Uterus (tissue), 2 donors: ENCODE measurements around the gene PRDM2.

Source experiments
- CTCF ChIP-seq, 4 experiments: fragments of 200-600 bp in 2 of 4; fragments of 450-650 bp in 2 of 4; sonication (generic) in 2 of 4; IDR thresholded peaks; one replicate each; pipeline ENCODE4 v1.5.1; 2016 to 2019; ENCODE audit warnings: antibody characterized with exemption in 4 of 4, mild to moderate bottlenecking in 2 of 4, moderate library complexity in 1 of 4
- POLR2A ChIP-seq, 2 donors: fragments of 450-650 bp; IDR thresholded peaks; one replicate each; pipeline ENCODE4 v1.6.1; 2016; ENCODE audit warnings: antibody characterized with exemption in 2 of 2, mild to moderate bottlenecking in 1 of 2, moderate library complexity in 1 of 2

DNA sequence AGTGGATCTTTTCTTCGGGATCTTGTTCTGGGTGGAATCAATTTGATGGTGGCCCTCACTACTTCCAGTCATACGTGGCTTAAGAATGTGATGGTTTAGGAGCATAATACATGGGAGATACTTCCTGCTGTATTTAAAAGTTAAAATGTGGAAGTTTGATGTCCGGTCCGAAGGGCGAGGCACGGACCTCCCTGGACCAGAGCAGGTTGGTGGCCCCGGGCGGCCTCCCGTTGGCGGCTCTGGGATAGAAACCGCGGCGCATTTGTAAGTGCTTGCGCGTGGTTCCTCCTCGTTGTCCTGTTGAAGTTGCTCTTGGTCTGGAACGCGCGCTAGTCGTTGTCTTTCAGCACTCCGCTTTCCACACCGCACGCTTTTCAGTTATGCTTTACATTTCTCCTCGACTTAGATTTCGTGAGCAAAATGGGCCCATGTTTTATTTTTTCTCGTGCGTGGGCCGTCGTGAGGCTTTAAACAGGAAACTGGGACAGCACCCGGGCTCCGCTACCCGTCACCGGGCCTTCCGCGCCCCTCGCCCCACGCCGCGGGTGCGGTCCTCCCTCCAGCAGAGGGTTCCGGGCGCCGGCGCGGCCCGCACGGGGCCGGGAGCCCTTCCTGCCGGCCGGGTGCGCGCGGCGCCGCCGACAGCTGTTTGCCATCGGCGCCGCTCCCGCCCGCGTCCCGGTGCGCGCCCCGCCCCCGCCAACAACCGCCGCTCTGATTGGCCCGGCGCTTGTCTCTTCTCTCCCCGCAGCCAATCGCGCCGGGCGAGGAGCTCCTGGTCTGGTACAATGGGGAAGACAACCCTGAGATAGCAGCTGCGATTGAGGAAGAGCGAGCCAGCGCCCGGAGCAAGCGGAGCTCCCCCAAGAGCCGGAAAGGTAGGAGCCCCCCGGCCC lies 48.9 kb downstream of the PRDM2 start:
- peak; percentile 88 to 94 for TF ChIP-seq POLR2A (IDR thresholded peaks at IDR 0.05)
- peak in 3 of 4 experiments; percentile 19 to 27 (median 19) for TF ChIP-seq CTCF (IDR thresholded peaks at IDR 0.05)
